Neural cell (in vitro differentiated cells): Measurements from ENCODE around the gene TLE4. TPM values are rescaled to one million over a fixed set of nuclear protein-coding genes. Genes with fewer than 3 reads are reported as not detected.
A peak's percentile ranks its signal among the peaks of the same experiment; 100 is the strongest.

ENCODE experiments used
- H2AFZ ChIP-seq: fragments of 200-600, 300-800 bp; sonication (generic), shearing (Covaris generic); 2 replicates; pipeline ENCODE4 v1.6.0; 2014; ENCODE audit warnings: low read depth, mild to moderate bottlenecking, antibody characterized with exemption, low read length, moderate library complexity
- H3F3A ChIP-seq: fragments of 200-600 bp; shearing (Covaris generic); 2 replicates; pipeline ENCODE4 v1.6.1; 2016; ENCODE audit warnings: mild to moderate bottlenecking, moderate library complexity, mixed read lengths, antibody characterized with exemption, low read length; ENCODE audit not compliant: insufficient read depth, poor library complexity, severe bottlenecking
- H3K27ac ChIP-seq: fragments of 200-600, 300-800 bp; sonication (generic), shearing (Covaris generic); 2 replicates; pipeline ENCODE4 v1.5.1; 2014; ENCODE audit warnings: mild to moderate bottlenecking, low read length, moderate library complexity
- H3K27me3 ChIP-seq: fragments of 300-800, 200-600 bp; sonication (generic), shearing (Covaris generic); 2 replicates; pipeline ENCODE4 v1.6.0; 2014; ENCODE audit warnings: mild to moderate bottlenecking, low read depth, low read length, moderate library complexity; ENCODE audit not compliant: insufficient read depth
- H3K36me3 ChIP-seq: fragments of 300-800, 200-600 bp; sonication (generic), shearing (Covaris generic); 2 replicates; pipeline ENCODE4 v1.5.1; 2014; ENCODE audit warnings: mild to moderate bottlenecking, antibody characterized with exemption, low read length, moderate library complexity; ENCODE audit not compliant: insufficient read depth
- H3K4me2 ChIP-seq: fragments of 300-800, 200-600 bp; sonication (generic), shearing (Covaris generic); 2 replicates; pipeline ENCODE4 v1.6.0; 2014; ENCODE audit warnings: mild to moderate bottlenecking, low read length
- H3K4me3 ChIP-seq: fragments of 300-800, 200-600 bp; sonication (generic), shearing (Covaris generic); 2 replicates; pipeline ENCODE4 v1.5.1; 2014; ENCODE audit warnings: mild to moderate bottlenecking, low read length, moderate library complexity
- H3K79me2 ChIP-seq: fragments of 200-600 bp; shearing (Covaris generic); replicated peaks from 2 replicates; pipeline ENCODE4 v1.6.0; 2014; ENCODE audit warnings: mild to moderate bottlenecking, low read length, moderate library complexity; ENCODE audit not compliant: insufficient read depth
- H3K9ac ChIP-seq: fragments of 300-800, 200-600 bp; sonication (generic), shearing (Covaris generic); 2 replicates; pipeline ENCODE4 v1.6.1; 2016; ENCODE audit warnings: mild to moderate bottlenecking, low read length, mixed read lengths
- H3K9me2 ChIP-seq: fragments of 200-600 bp; shearing (Covaris generic); 2 replicates; pipeline ENCODE4 v1.6.1; 2016; ENCODE audit warnings: mild to moderate bottlenecking, low read length, mixed read lengths; ENCODE audit not compliant: insufficient read depth
- H3K9me3 ChIP-seq: fragments of 200-600, 300-800 bp; sonication (generic), shearing (Covaris generic); 2 replicates; pipeline ENCODE4 v1.6.1; 2016; ENCODE audit warnings: mild to moderate bottlenecking, mixed run types, low read length, moderate library complexity, mixed read lengths
- H4K20me1 ChIP-seq: fragments of 200-600 bp; shearing (Covaris generic); 2 replicates; pipeline ENCODE4 v1.6.1; 2016; ENCODE audit warnings: mild to moderate bottlenecking, mixed run types; ENCODE audit not compliant: insufficient read depth
- CTCF ChIP-seq: fragments of 450-650 bp; IDR thresholded peaks from 2 replicates; pipeline ENCODE4 v1.5.1; 2014; ENCODE audit warnings: antibody characterized with exemption, mild to moderate bottlenecking, moderate library complexity; ENCODE audit not compliant: poor library complexity, severe bottlenecking
- EP300 ChIP-seq: fragments of 450-650 bp; conservative IDR thresholded peaks from 2 replicates; pipeline ENCODE4 v1.6.1; 2014; ENCODE audit warnings: antibody characterized with exemption, mild to moderate bottlenecking, moderate library complexity; ENCODE audit not compliant: poor library complexity, severe bottlenecking
- EZH2 ChIP-seq: fragments of 200-600, 300-800 bp; shearing (Covaris generic), sonication (generic); IDR thresholded peaks from 2 replicates; pipeline ENCODE4 v1.6.1; 2014; ENCODE audit warnings: antibody characterized with exemption, low read length, borderline replicate concordance, mild to moderate bottlenecking; ENCODE audit not compliant: insufficient read depth, poor library complexity, severe bottlenecking
- MXI1 ChIP-seq: fragments of 450-650 bp; conservative IDR thresholded peaks from 2 replicates; pipeline ENCODE4 v1.6.1; 2014; ENCODE audit warnings: antibody characterized with exemption, mild to moderate bottlenecking; ENCODE audit not compliant: poor library complexity, severe bottlenecking
- POLR2AphosphoS5 ChIP-seq: IDR thresholded peaks from 2 replicates; pipeline ENCODE4 v1.6.1; 2012
- RAD21 ChIP-seq: fragments of 450-650 bp; conservative IDR thresholded peaks from 2 replicates; pipeline ENCODE4 v1.6.1; 2014; ENCODE audit warnings: antibody characterized with exemption, mild to moderate bottlenecking, moderate library complexity
- REST ChIP-seq: IDR thresholded peaks from 2 replicates; pipeline ENCODE4 v1.6.1; 2012; ENCODE audit warnings: borderline replicate concordance
- SMC3 ChIP-seq: fragments of 450-650 bp; conservative IDR thresholded peaks from 2 replicates; pipeline ENCODE4 v1.6.1; 2014; ENCODE audit warnings: antibody characterized with exemption, mild to moderate bottlenecking, moderate library complexity; ENCODE audit not compliant: poor library complexity
- TAF1 ChIP-seq: IDR thresholded peaks from 2 replicates; pipeline ENCODE4 v1.6.1; 2012; ENCODE audit warnings: low read depth
- polyA plus RNA-seq: library from polyadenylated mRNA; depleted of rRNA; stranded (reverse); fragments of >200 nt; gene quantifications from 2 replicates; pipeline ENCODE4 v1.2.3, GENCODE V29; 2014

The TLE4 gene
- polyA plus RNA-seq, 1 donor from 2014 or later = 143 TPM

GRCh38 chr9:79570448-79571308 is 1.1 kb upstream of the TLE4 start:
- Histone ChIP-seq H3K4me3 (peak overlapping the region; percentile 79), H3K9ac (peak overlapping the region; percentile 70), H3K36me3 (peaks cover 2% of the 10 kb centered on the region), H3K27me3 (no peaks in the 10 kb centered on the region), H2AFZ (peak overlapping the region; percentile 18), H3K27ac (peak overlapping the region; percentile 79), H3K79me2 (peaks cover 27% of the 10 kb centered on the region), H3K9me3 (no peaks in the 10 kb centered on the region), H4K20me1 (no peaks in the 10 kb centered on the region), H3F3A (peaks cover 4% of the 10 kb centered on the region), H3K9me2 (no peaks in the 10 kb centered on the region), H3K4me2 (peak overlapping the region; percentile 67)
- TF ChIP-seq EP300 (no peak), POLR2AphosphoS5 (no peak), SMC3 (peak; percentile 76), MXI1 (no peak), RAD21 (peak; percentile 72), CTCF (no peak), EZH2 (no peak), REST (peak; percentile 76), TAF1 (peak; percentile 42)

- H3K79me2 ChIP-seq = peaks cover 41% of the 10 kb centered on the region
These were observed 355 bp downstream of the TLE4 start for GRCh38 chr9:79572032-79572607.

More at GRCh38 chr9:79572032-79572607, 355 bp downstream of the TLE4 start:
- no peaks in the 10 kb centered on the region for H3K27me3 ChIP-seq
- H3K4me2 ChIP-seq = no peak overlapping the region
- H3F3A ChIP-seq = peaks cover 4% of the 10 kb centered on the region
- peak overlapping the region; percentile 83 for H3K9ac ChIP-seq
- peak overlapping the region; percentile 81 for H3K4me3 ChIP-seq
- no peak overlapping the region for H2AFZ ChIP-seq
- TF ChIP-seq MXI1 = peak; percentile 18
- peak; percentile 51 for TF ChIP-seq RAD21
- no peak for TF ChIP-seq POLR2AphosphoS5
- peak overlapping the region; percentile 79 for H3K27ac ChIP-seq
- no peaks in the 10 kb centered on the region for H4K20me1 ChIP-seq
- H3K36me3 ChIP-seq = peaks cover 7% of the 10 kb centered on the region
- H3K9me3 ChIP-seq = no peaks in the 10 kb centered on the region
- H3K9me2 ChIP-seq = no peaks in the 10 kb centered on the region
